GM23248 (cell line): ENCODE measurements around the gene ASGR2. TPM values are rescaled to one million over a fixed set of nuclear protein-coding genes. Genes with fewer than 3 reads are reported as not detected.
"Not testable (repeated sequence)": the region's sequence is repeated elsewhere in the genome, so short reads cannot be mapped to it uniquely, and the experiment has no call there.

ENCODE experiments used
- DNase-seq: peaks from one replicate; pipeline ENCODE4 v3.0.0-alpha.2; 2015
- H2AFZ ChIP-seq: fragments of 200-600 bp; sonication (generic); 2 replicates; pipeline ENCODE4 v1.6.1; 2016; ENCODE audit warnings: antibody characterized with exemption
- H3F3A ChIP-seq: fragments of 200-600 bp; sonication (generic); 2 replicates; pipeline ENCODE4 v1.6.1; 2016; ENCODE audit warnings: mild to moderate bottlenecking, antibody characterized with exemption, mixed run types; ENCODE audit not compliant: insufficient read depth
- H3K27ac ChIP-seq: fragments of 200-600 bp; sonication (generic); 2 replicates; pipeline ENCODE4 v1.5.1; 2016; ENCODE audit warnings: mild to moderate bottlenecking
- H3K27me3 ChIP-seq: fragments of 200-600 bp; sonication (generic); replicated peaks from 2 replicates; pipeline ENCODE4 v1.6.1; 2016; ENCODE audit warnings: mild to moderate bottlenecking; ENCODE audit not compliant: insufficient read depth
- H3K36me3 ChIP-seq: fragments of 200-600 bp; sonication (generic); 2 replicates; pipeline ENCODE4 v1.6.1; 2016; ENCODE audit warnings: low read depth, mild to moderate bottlenecking
- H3K4me1 ChIP-seq: fragments of 200-600 bp; sonication (generic); 2 replicates; pipeline ENCODE4 v1.6.1; 2016; ENCODE audit warnings: mild to moderate bottlenecking; ENCODE audit not compliant: insufficient read depth
- H3K4me2 ChIP-seq: fragments of 200-600 bp; sonication (generic); one replicate; pipeline ENCODE4 v1.6.1; 2016; ENCODE audit warnings: mild to moderate bottlenecking; ENCODE audit not compliant: unreplicated experiment
- H3K4me3 ChIP-seq: fragments of 200-600 bp; sonication (generic); 2 replicates; pipeline ENCODE4 v1.5.1; 2016; ENCODE audit warnings: mild to moderate bottlenecking
- H3K79me2 ChIP-seq: fragments of 200-600 bp; sonication (generic); 2 replicates; pipeline ENCODE4 v1.6.1; 2016; ENCODE audit warnings: mild to moderate bottlenecking; ENCODE audit not compliant: insufficient read depth
- H3K9ac ChIP-seq: fragments of 200-600 bp; sonication (generic); 2 replicates; pipeline ENCODE4 v1.6.1; 2016; ENCODE audit warnings: mild to moderate bottlenecking
- H3K9me2 ChIP-seq: fragments of 200-600 bp; sonication (generic); 2 replicates; pipeline ENCODE4 v1.6.1; 2016; ENCODE audit warnings: mixed run types, mild to moderate bottlenecking, moderate library complexity; ENCODE audit not compliant: insufficient read depth
- H3K9me3 ChIP-seq: fragments of 200-600 bp; sonication (generic); one replicate; pipeline ENCODE4 v1.6.1; 2017; ENCODE audit warnings: low read depth
- H4K20me1 ChIP-seq: fragments of 200-600 bp; sonication (generic); 2 replicates; pipeline ENCODE4 v1.6.0; 2016; ENCODE audit not compliant: insufficient read depth
- EZH2 ChIP-seq: fragments of 200-600 bp; sonication (generic); IDR thresholded peaks from 2 replicates; pipeline ENCODE4 v1.6.1; 2018; ENCODE audit warnings: antibody characterized with exemption, mild to moderate bottlenecking; ENCODE audit not compliant: insufficient read depth, poor library complexity, severe bottlenecking
- EZH2phosphoT487 ChIP-seq: fragments of 200-600 bp; sonication (generic); IDR thresholded peaks from 2 replicates; pipeline ENCODE4 v1.6.1; 2018; ENCODE audit warnings: antibody characterized with exemption, moderate library complexity, mild to moderate bottlenecking, low read depth; ENCODE audit not compliant: insufficient read depth
- WGBS, 2 experiments: methylation state at CpG; one replicate each; pipeline ENCODE4 v1.1.6; 2015 to 2017; ENCODE audit warnings: low lambda C conversion rate in 2 of 2, low coverage in 1 of 2; ENCODE audit errors: missing lambda C conversion rate in 2 of 2; 5-methylcytosine and 5-hydroxymethylcytosine counted together
- in situ Hi-C: fragments of 300-500 bp; cut with MboI; formaldehyde crosslinking; loops from 2 replicates; pipeline ENCODE4 v1.15.0; 2020
- polyA plus RNA-seq: library from polyadenylated mRNA; unstranded; fragments of >200 nt; fragmentation: Nextera tagmentation; extraction: Ambion mirVana; gene quantifications from 2 replicates; pipeline ENCODE4 v1.2.1, GENCODE V29; 2016
- total RNA-seq: library from RNA; depleted of rRNA; stranded (reverse); fragments of >200 nt; shearing (Covaris generic); gene quantifications from 2 replicates; pipeline ENCODE4 v1.2.3, GENCODE V29; 2014

ASGR2 gene
- total and polyA plus RNA-seq, 2 experiments from 2014 or later, result not detected

DNA sequence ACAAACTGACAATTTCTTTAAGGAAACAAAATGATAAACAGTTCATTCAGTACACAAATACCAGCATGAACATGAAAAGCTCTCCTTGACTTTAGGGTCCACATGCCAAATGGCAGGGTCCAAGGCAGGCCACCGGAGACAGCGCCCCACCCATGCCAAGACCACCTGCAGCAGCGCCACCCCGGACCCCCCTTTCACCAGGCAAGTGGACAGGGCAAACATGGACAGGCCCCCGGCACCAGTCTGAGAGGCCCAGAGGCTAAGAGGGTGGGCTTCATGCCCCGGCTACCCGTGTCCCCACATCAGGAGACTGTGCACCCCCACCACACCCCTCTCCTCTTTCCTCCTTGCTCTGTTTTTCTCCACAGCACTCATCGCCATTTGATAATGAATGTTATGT, 14.7 kb upstream of the ASGR2 start:
- TF ChIP-seq EZH2phosphoT487 (no peak), EZH2 (no peak)
- no peaks in the 10 kb centered on the region for H3K9me3 ChIP-seq
- no peak overlapping the region for H3K4me3 ChIP-seq
- H3F3A ChIP-seq, result no peaks in the 10 kb centered on the region
- peaks cover 25% of the 10 kb centered on the region for H3K27me3 ChIP-seq
- no peak overlapping the region for H3K27ac ChIP-seq
- no peaks in the 10 kb centered on the region for H3K4me1 ChIP-seq
- no peaks in the 10 kb centered on the region for H3K79me2 ChIP-seq
- no peaks in the 10 kb centered on the region for H4K20me1 ChIP-seq
- H3K4me2 ChIP-seq, result no peak overlapping the region
- no peaks in the 10 kb centered on the region for H3K36me3 ChIP-seq
- in situ Hi-C loops, result loop anchor here (25.0 kb wide), 1 partner anchor 217 kb away; no protein-coding TSS in a partner anchor
- no peak overlapping the region for H3K9ac ChIP-seq
- no peak for DNase-seq
- WGBS, 2 experiments, result 48 to 52% methylated on average over 8 of the region's 8 CpGs
- no peak overlapping the region for H2AFZ ChIP-seq
- H3K9me2 ChIP-seq, result no peaks in the 10 kb centered on the region

DNA sequence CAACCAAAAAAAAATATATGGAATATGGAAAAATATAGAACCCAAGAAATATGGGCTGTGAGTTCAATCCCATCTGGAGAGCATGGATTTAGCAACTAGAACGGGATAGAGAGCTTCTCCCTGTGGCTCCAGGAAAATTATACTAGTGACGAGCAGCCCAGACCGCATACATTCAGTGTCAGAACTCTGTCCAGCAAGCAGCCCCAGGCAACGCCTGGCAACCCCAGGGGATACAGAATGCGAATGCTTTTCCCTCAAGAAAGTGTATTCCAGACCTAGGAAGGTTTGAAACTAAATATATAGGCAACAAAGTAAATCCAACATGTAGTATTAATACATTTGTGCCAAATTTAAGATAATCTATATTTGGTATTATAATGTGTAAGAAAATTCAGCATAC, 13.5 kb upstream of the ASGR2 start:
- no peak for TF ChIP-seq EZH2phosphoT487
- no peak for TF ChIP-seq EZH2

DNA sequence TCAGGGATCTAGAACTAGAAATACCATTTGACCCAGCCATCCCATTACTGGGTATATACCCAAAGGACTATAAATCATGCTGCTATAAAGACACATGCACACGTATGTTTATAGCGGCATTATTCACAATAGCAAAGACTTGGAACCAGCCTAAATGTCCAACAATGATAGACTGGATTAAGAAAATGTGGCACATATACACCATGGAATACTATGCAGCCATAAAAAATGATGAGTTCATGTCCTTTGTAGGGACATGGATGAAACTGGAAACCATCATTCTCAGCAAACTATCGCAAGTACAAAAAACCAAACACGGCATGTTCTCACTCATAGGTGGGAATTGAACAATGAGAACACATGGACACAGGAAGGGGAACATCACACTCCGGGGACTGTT, 12.9 kb upstream of the ASGR2 start:
- H4K20me1 ChIP-seq, H3K36me3 ChIP-seq, H3K4me1 ChIP-seq, DNase-seq, H3K79me2 ChIP-seq, H3K4me3 ChIP-seq, H3K9me2 ChIP-seq, H3K4me2 ChIP-seq, H3K9ac ChIP-seq, H2AFZ ChIP-seq, H3K27ac ChIP-seq, H3F3A ChIP-seq, H3K9me3 ChIP-seq: not testable (repeated sequence)
- peaks cover 28% of the 10 kb centered on the region for H3K27me3 ChIP-seq
- in situ Hi-C loops, result loop anchor here (25.0 kb wide), 1 partner anchor 215 kb away; no protein-coding TSS in a partner anchor
- 85 to 95% methylated on average over 4 to 5 of the region's 5 CpGs for WGBS, 2 experiments

More for the DNA sequence above, 13.5 kb upstream of the ASGR2 start:
- WGBS, 2 experiments, result 8 to 18% methylated on average over 5 of the region's 5 CpGs
- no peak overlapping the region for H3K9ac ChIP-seq
- no peaks in the 10 kb centered on the region for H3F3A ChIP-seq
- no peaks in the 10 kb centered on the region for H3K9me3 ChIP-seq
- no peaks in the 10 kb centered on the region for H3K79me2 ChIP-seq
- no peaks in the 10 kb centered on the region for H3K36me3 ChIP-seq
- H3K4me1 ChIP-seq, result no peaks in the 10 kb centered on the region
- H4K20me1 ChIP-seq, result no peaks in the 10 kb centered on the region
- DNase-seq, result no peak
- H3K9me2 ChIP-seq, result no peaks in the 10 kb centered on the region
- no peak overlapping the region for H3K4me2 ChIP-seq
- H3K27ac ChIP-seq, result no peak overlapping the region
- no peak overlapping the region for H3K4me3 ChIP-seq
- peaks cover 30% of the 10 kb centered on the region for H3K27me3 ChIP-seq
- no peak overlapping the region for H2AFZ ChIP-seq
- in situ Hi-C loops, result loop anchor here (25.0 kb wide), 1 partner anchor 216 kb away; no protein-coding TSS in a partner anchor

DNA sequence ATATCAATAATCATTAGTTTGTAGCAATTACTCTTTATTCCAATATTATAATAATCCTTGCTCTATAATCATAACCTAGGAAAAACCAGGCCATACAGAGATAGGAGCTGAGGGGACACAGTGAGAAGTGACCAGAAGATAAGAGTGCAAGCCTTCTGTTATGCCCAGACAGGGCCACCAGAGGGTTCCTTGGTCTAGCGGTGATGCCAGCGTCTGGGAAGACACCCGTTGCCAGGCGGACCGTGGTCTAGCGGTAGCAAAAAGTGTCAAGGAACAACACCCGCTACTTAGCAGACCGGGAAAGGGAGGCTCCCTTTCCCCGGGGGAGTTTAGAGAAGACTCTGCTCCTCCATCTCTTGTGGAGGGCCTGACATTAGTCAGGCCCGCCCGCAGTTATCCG, 11.8 kb upstream of the ASGR2 start:
- H4K20me1 ChIP-seq, DNase-seq, H3K79me2 ChIP-seq, H3K4me2 ChIP-seq, H3F3A ChIP-seq, H2AFZ ChIP-seq, H3K9me3 ChIP-seq, H3K4me3 ChIP-seq, H3K4me1 ChIP-seq, H3K36me3 ChIP-seq, H3K9me2 ChIP-seq, H3K9ac ChIP-seq, H3K27ac ChIP-seq: not testable (repeated sequence)
- peaks cover 36% of the 10 kb centered on the region for H3K27me3 ChIP-seq
- in situ Hi-C loops, result loop anchor here (25.0 kb wide), 1 partner anchor 214 kb away; no protein-coding TSS in a partner anchor
- WGBS, 2 experiments, result 67 to 76% methylated on average over 12 of the region's 12 CpGs

DNA sequence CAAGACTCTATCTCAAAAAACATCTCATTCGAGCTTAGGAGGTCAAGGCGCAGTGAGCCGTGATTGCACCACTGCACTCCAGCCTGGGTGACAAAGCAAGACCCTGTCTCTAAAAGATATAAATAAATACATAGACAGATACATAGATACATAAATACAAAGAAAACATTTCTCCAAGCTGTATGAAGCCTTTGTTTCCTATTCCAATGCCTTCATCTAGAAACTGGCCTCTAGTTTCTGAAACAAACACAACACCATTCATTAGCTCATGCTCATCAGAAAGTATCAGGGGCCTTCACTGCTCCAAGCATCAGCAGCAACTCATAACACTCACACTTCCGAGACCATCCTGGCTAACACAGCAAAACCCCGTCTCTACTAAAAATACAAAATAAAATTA, 10.3 kb upstream of the ASGR2 start:
- no peaks in the 10 kb centered on the region for H3K9me3 ChIP-seq
- H3K27ac ChIP-seq, result no peak overlapping the region
- H3K4me3 ChIP-seq, result no peak overlapping the region
- no peak for TF ChIP-seq EZH2phosphoT487
- no peak for TF ChIP-seq EZH2
- H3K4me1 ChIP-seq, result no peaks in the 10 kb centered on the region
- H3K9me2 ChIP-seq, result no peaks in the 10 kb centered on the region
- H3K27me3 ChIP-seq, result peaks cover 51% of the 10 kb centered on the region
- H3K9ac ChIP-seq, result no peak overlapping the region
- in situ Hi-C loops, result loop anchor here (25.0 kb wide), 1 partner anchor 213 kb away; no protein-coding TSS in a partner anchor
- no peak overlapping the region for H3K4me2 ChIP-seq
- H3K79me2 ChIP-seq, result no peaks in the 10 kb centered on the region
- H3F3A ChIP-seq, result no peaks in the 10 kb centered on the region
- 61 to 75% methylated on average over 5 of the region's 5 CpGs for WGBS, 2 experiments
- no peak overlapping the region for H2AFZ ChIP-seq
- H3K36me3 ChIP-seq, result no peaks in the 10 kb centered on the region
- H4K20me1 ChIP-seq, result no peaks in the 10 kb centered on the region
- DNase-seq, result no peak
